Subcutaneous abdominal adipose tissue (tissue), 5 donors: ENCODE results near the gene GOLGA6L7.
"Not testable (repeated sequence)": the region's sequence is repeated elsewhere in the genome, so short reads cannot be mapped to it uniquely, and the experiment has no call there.

ENCODE experiments used
- H3K27ac ChIP-seq: one replicate; pipeline ENCODE4 v1.7.0; 2013; ENCODE audit warnings: low read depth, mild to moderate bottlenecking, inconsistent platforms, low read length, moderate library complexity
- H3K27me3 ChIP-seq, 5 donors: one replicate each; pipeline ENCODE4 v1.7.0; 2013; ENCODE audit warnings: low read length in 5 of 5, inconsistent platforms in 1 of 5; ENCODE audit not compliant: control insufficient read depth in 5 of 5, insufficient read depth in 4 of 5
- H3K36me3 ChIP-seq, 5 donors: one replicate each; pipeline ENCODE4 v1.7.0; 2013; ENCODE audit warnings: low read length in 5 of 5; ENCODE audit not compliant: control insufficient read depth in 5 of 5, insufficient read depth in 5 of 5
- H3K4me1 ChIP-seq, 5 donors: one replicate each; pipeline ENCODE4 v1.7.0; 2013; ENCODE audit warnings: low read length in 5 of 5, mild to moderate bottlenecking in 3 of 5, moderate library complexity in 1 of 5; ENCODE audit not compliant: control insufficient read depth in 5 of 5, insufficient read depth in 5 of 5
- H3K4me3 ChIP-seq, 5 donors: one replicate each; pipeline ENCODE4 v1.7.0; 2013; ENCODE audit warnings: low read length in 5 of 5, low read depth in 1 of 5
- H3K9ac ChIP-seq, 5 donors: one replicate each; pipeline ENCODE4 v1.7.0; 2013; ENCODE audit warnings: low read length in 5 of 5, mild to moderate bottlenecking in 4 of 5, moderate library complexity in 3 of 5
- H3K9me3 ChIP-seq, 5 donors: one replicate each; pipeline ENCODE4 v1.7.0; 2013; ENCODE audit warnings: low read length in 5 of 5; ENCODE audit not compliant: control insufficient read depth in 5 of 5
- donor health status: healthy.
- donor health status: healthy.
- donor health status: healthy.
- donor health status: healthy.
- donor health status: healthy.

Gene GOLGA6L7

GRCh38 chr15:28873585-28874190 lies 25.2 kb upstream of the GOLGA6L7 start:
- H3K27me3 ChIP-seq = peaks cover 0 to 7% (median 0%) of the 10 kb centered on the region in 5 donors

GRCh38 chr15:28873006-28873405 lies 24.6 kb upstream of the GOLGA6L7 start:
- no peaks in the 10 kb centered on the region for H3K36me3 ChIP-seq
- H3K27ac ChIP-seq = no peak overlapping the region
- peaks cover 0 to 7% (median 0%) of the 10 kb centered on the region in 5 donors for H3K27me3 ChIP-seq
- H3K9me3 ChIP-seq = peaks cover 0 to 6% (median 3%) of the 10 kb centered on the region in 5 donors
- H3K9ac ChIP-seq = no peak overlapping the region
- no peak overlapping the region for H3K4me3 ChIP-seq
- H3K4me1 ChIP-seq = peaks cover 0 to 3% (median 0%) of the 10 kb centered on the region in 5 donors

More at GRCh38 chr15:28873585-28874190, 25.2 kb upstream of the GOLGA6L7 start:
- Histone ChIP-seq H3K4me3 (no peak overlapping the region), H3K4me1 (peaks cover 0 to 3% (median 0%) of the 10 kb centered on the region in 5 donors), H3K27ac (no peak overlapping the region), H3K9me3 (peaks cover 0 to 4% (median 2%) of the 10 kb centered on the region in 5 donors), H3K36me3 (no peaks in the 10 kb centered on the region), H3K9ac (no peak overlapping the region)

DNA sequence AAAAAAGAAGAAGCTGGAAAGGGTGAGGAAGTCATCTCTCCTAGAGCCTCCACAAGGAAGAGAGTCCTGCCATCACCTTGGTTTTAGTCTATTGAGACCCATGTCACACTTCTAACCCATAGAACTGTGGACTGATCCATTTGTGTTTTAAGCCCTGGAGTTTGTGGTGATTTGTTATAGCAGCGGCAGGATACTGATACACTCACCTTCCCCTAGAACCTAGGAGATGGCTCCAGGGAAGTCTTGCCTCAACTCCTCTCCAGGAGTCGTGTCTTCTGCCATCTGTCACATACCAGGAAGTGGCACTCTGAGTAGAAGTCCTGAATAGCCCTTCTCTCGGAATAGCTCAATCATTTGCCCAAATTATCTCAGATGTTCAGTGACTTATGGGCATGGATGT lies 22.7 kb upstream of the GOLGA6L7 start:
- H3K9ac ChIP-seq = no peak overlapping the region
- no peak overlapping the region for H3K27ac ChIP-seq
- peaks cover 0 to 3% (median 0%) of the 10 kb centered on the region in 5 donors for H3K4me1 ChIP-seq
- no peaks in the 10 kb centered on the region for H3K36me3 ChIP-seq
- peaks cover 0 to 6% (median 0%) of the 10 kb centered on the region in 5 donors for H3K27me3 ChIP-seq
- peaks cover 2 to 8% (median 3%) of the 10 kb centered on the region in 5 donors for H3K9me3 ChIP-seq
- H3K4me3 ChIP-seq = no peak overlapping the region

DNA sequence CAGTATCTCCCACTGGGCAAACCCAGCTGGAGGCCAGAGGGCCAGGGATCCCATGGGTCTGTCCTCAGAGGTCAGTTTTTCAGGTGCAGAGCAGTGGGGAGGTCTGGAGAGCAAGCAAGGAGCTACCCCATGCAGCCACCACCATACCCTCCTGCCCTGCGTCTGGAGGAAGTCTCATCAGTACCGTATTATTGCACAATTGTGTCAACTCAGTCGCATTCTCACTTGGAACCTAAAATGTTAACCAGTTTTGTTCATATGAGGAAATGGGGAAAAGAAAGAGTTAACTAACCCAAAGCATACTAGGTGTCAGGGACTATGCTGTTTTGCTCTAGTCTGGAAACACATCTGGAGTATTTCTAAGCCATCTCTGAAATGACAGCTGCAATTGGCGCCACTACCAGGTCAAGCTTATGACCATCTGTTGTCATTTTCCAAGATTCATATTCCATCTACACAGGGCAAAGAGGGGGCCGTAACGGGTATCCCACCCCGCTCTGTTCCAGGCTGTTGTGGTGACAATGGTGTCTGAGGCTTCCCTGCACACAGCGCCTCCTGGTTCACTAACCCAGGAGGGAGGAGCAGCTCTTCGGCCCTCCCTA lies 20.4 kb upstream of the GOLGA6L7 start:
- H3K9ac ChIP-seq = no peak overlapping the region
- peaks cover 0 to 6% (median 0%) of the 10 kb centered on the region in 5 donors for H3K27me3 ChIP-seq
- no peaks in the 10 kb centered on the region for H3K36me3 ChIP-seq
- H3K27ac ChIP-seq = no peak overlapping the region
- peaks cover 2 to 8% (median 3%) of the 10 kb centered on the region in 5 donors for H3K9me3 ChIP-seq
- H3K4me1 ChIP-seq = no peaks in the 10 kb centered on the region
- no peak overlapping the region for H3K4me3 ChIP-seq

GRCh38 chr15:28861589-28862293 lies 13.3 kb upstream of the GOLGA6L7 start:
- not testable (repeated sequence) for H3K9ac ChIP-seq, H3K27me3 ChIP-seq, H3K9me3 ChIP-seq, H3K36me3 ChIP-seq, H3K27ac ChIP-seq, H3K4me3 ChIP-seq
- peaks cover 0 to 10% (median 4%) of the 10 kb centered on the region in 5 donors for H3K4me1 ChIP-seq

DNA sequence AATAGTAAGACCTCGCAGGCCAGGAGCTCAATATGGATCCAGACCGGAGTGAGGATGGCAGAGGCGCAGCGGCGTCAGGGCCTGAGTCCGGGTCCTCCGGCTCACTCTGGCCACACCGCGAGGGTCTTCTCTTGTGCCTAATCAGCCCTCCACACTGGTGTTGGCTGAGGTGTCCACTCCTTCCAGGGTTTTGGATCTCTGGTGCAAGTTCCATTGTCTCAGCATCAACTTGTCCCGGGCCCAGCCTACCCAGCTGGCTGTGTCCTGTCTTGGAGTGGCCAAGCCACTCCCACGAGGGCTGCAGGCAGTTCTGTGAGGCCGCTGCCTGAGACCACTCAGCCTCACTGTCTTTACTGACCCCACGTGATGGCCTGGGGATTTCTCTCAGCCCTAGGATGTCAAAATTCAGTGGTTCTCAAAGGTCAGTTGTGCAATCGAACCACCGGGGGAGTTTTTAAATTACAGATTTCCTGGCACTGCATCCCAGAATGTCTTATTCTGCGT lies 12.6 kb upstream of the GOLGA6L7 start:
- H3K36me3 ChIP-seq = no peaks in the 10 kb centered on the region
- H3K4me1 ChIP-seq = peaks cover 0 to 10% (median 4%) of the 10 kb centered on the region in 5 donors
- H3K4me3 ChIP-seq = no peak overlapping the region
- no peaks in the 10 kb centered on the region for H3K27me3 ChIP-seq
- no peak overlapping the region for H3K27ac ChIP-seq
- no peak overlapping the region for H3K9ac ChIP-seq
- no peaks in the 10 kb centered on the region for H3K9me3 ChIP-seq

DNA sequence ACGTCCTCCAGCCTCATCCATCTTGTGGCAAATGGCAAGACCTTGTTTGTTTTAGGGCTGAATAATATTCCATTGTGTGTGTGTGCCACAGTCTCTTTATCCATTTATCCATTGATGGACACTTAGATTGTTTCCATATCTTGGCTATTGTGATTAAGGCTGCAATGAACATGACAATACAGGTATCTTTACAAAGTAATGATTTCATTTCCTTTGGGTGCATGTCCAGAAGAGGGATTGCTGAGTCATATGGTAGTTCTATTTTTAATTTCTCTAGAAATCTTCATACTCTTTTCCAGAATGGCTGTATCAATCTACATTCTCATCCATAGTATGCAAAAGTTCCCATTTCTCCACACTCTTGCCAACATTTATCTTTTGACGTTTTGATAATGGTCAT lies 6.1 kb upstream of the GOLGA6L7 start:
- not testable (repeated sequence) for H3K4me1 ChIP-seq

DNA sequence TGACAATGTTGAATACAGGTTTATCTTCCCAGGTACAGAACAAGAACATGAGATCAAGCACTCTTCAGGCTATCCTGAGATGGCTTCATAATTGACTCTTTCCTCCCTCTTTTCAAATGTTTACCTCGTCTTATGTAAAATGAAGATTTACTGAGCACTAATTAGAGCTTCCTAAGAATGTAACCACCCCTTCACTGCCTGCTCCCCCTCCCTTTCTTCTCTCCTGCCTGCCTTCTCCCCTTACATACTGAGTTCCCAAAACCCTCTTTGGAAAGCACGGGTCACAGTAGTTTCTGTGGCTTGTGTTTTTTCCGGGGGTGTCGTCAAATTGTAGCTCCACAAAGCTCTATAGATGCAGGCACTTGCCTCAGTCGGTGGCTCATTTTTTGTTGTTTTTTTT lies 5.2 kb upstream of the GOLGA6L7 start:
- not testable (repeated sequence) for H3K27me3 ChIP-seq, H3K4me3 ChIP-seq, H3K9ac ChIP-seq, H3K9me3 ChIP-seq, H3K4me1 ChIP-seq, H3K27ac ChIP-seq, H3K36me3 ChIP-seq

More for the DNA sequence above, 6.1 kb upstream of the GOLGA6L7 start:
- H3K9ac ChIP-seq, H3K27me3 ChIP-seq, H3K36me3 ChIP-seq, H3K27ac ChIP-seq, H3K9me3 ChIP-seq, H3K4me3 ChIP-seq: not testable (repeated sequence)

DNA sequence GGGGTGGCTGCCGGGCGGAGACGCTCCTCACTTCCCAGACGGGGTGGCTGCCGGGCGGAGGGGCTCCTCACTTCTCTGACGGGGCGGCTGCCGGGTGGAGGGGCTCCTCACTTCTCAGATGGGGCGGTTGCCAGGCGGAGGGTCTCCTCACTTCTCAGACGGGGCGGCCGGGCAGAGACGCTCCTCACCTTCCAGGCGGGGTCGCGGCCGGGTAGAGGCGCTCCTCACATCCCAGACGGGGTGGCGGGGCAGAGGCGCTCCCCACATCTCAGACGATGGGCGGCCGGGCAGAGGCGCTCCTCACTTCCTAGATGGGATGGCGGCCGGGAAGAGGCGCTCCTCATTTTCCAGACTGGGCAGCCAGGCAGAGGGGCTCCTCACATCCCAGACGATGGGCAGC lies 1.3 kb upstream of the GOLGA6L7 start:
- not testable (repeated sequence) for H3K27me3 ChIP-seq, H3K4me1 ChIP-seq, H3K4me3 ChIP-seq, H3K27ac ChIP-seq, H3K36me3 ChIP-seq, H3K9me3 ChIP-seq, H3K9ac ChIP-seq

DNA sequence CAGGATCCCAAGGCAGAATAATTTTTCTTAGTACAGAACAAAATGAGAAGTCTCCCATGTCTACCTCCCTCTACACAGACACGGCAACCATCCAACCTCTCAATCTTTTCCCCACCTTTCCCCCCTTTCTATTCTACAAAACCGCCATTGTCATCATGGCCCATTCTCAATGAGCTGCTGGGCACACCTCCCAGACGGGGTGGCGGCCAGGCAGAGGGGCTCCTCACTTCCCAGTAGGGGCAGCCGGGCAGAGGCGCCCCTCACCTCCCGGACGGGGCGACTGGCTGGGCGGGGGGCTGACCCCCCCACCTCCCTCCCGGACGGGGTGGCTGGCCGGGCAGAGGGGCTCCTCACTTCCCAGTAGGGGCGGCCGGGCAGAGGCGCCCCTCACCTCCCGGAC lies 827 bp upstream of the GOLGA6L7 start:
- not testable (repeated sequence) for H3K4me3 ChIP-seq, H3K36me3 ChIP-seq, H3K27me3 ChIP-seq, H3K27ac ChIP-seq, H3K9ac ChIP-seq, H3K4me1 ChIP-seq, H3K9me3 ChIP-seq
